Endothelial cell (in vitro differentiated cells): ENCODE results near the gene SH3GL3. TPM values are rescaled to one million over a fixed set of nuclear protein-coding genes. Genes with fewer than 3 reads are reported as not detected.

ENCODE experiments used
- DNase-seq: peaks from one replicate; pipeline ENCODE4 v3.0.0; 2021; ENCODE audit warnings: low spot score
- H3K27ac Mint-ChIP-seq: one replicate; pipeline ENCODE4 v1.8.0; 2021; ENCODE audit warnings: mixed read lengths, inconsistent platforms; ENCODE audit not compliant: unreplicated experiment
- H3K27me3 Mint-ChIP-seq: one replicate; pipeline ENCODE4 v1.8.0; 2021; ENCODE audit warnings: mild to moderate bottlenecking, moderate library complexity, mixed read lengths, inconsistent platforms; ENCODE audit not compliant: unreplicated experiment
- H3K36me3 Mint-ChIP-seq: one replicate; pipeline ENCODE4 v1.8.0; 2021; ENCODE audit warnings: mild to moderate bottlenecking, low read depth, mixed read lengths, inconsistent platforms; ENCODE audit not compliant: unreplicated experiment
- H3K4me1 Mint-ChIP-seq: one replicate; pipeline ENCODE4 v1.8.0; 2021; ENCODE audit warnings: mild to moderate bottlenecking, mixed read lengths, inconsistent platforms; ENCODE audit not compliant: unreplicated experiment
- H3K4me3 Mint-ChIP-seq: one replicate; pipeline ENCODE4 v1.8.0; 2021; ENCODE audit warnings: mild to moderate bottlenecking, mixed read lengths, inconsistent platforms; ENCODE audit not compliant: unreplicated experiment
- H3K9me3 Mint-ChIP-seq: one replicate; pipeline ENCODE4 v1.8.0; 2021; ENCODE audit warnings: mixed read lengths, inconsistent platforms; ENCODE audit not compliant: unreplicated experiment
- CTCF ChIP-seq: fragments of 200-600 bp; sonication (generic); IDR thresholded peaks from one replicate; pipeline ENCODE4 v1.5.0; 2021; ENCODE audit warnings: antibody characterized with exemption; ENCODE audit not compliant: unreplicated experiment
- total RNA-seq: library from RNA; stranded (reverse); fragmentation: NEBNext Ultra II Directional; extraction: Animal tissue kit (Norgen Biotek cat#: 25700); gene quantifications from one replicate; pipeline ENCODE4 v1.2.1, GENCODE V29; 2021; ENCODE audit not compliant: unreplicated experiment

SH3GL3 gene
- total RNA-seq, 1 donor from 2014 or later, result 9.4 TPM

GRCh38 chr15:83431521-83431920, 15.6 kb upstream of the SH3GL3 start:
- Mint-ChIP-seq H3K9me3 (no peaks in the 10 kb centered on the region), H3K27ac (no peak overlapping the region), H3K36me3 (no peaks in the 10 kb centered on the region), H3K4me1 (peaks cover 4% of the 10 kb centered on the region), H3K4me3 (no peak overlapping the region), H3K27me3 (no peaks in the 10 kb centered on the region)
- no peak for DNase-seq
- no peak for TF ChIP-seq CTCF

- Mint-ChIP-seq H3K4me3 (no peak overlapping the region), H3K9me3 (no peaks in the 10 kb centered on the region), H3K27ac (no peak overlapping the region), H3K36me3 (no peaks in the 10 kb centered on the region), H3K4me1 (peaks cover 8% of the 10 kb centered on the region), H3K27me3 (no peaks in the 10 kb centered on the region)
- no peak for TF ChIP-seq CTCF
- no peak for DNase-seq
Observed at GRCh38 chr15:83435202-83435601, 11.9 kb upstream of the SH3GL3 start.

GRCh38 chr15:83435782-83436181, 11.4 kb upstream of the SH3GL3 start:
- no peak for TF ChIP-seq CTCF
- H3K4me1 Mint-ChIP-seq, result peaks cover 8% of the 10 kb centered on the region
- no peaks in the 10 kb centered on the region for H3K27me3 Mint-ChIP-seq
- H3K4me3 Mint-ChIP-seq, result no peak overlapping the region
- no peaks in the 10 kb centered on the region for H3K9me3 Mint-ChIP-seq
- no peak for DNase-seq
- H3K27ac Mint-ChIP-seq, result no peak overlapping the region
- no peaks in the 10 kb centered on the region for H3K36me3 Mint-ChIP-seq

GRCh38 chr15:83436513-83437158, 10.5 kb upstream of the SH3GL3 start:
- no peaks in the 10 kb centered on the region for H3K36me3 Mint-ChIP-seq
- H3K4me3 Mint-ChIP-seq, result no peak overlapping the region
- no peak for DNase-seq
- H3K9me3 Mint-ChIP-seq, result no peaks in the 10 kb centered on the region
- peak; percentile 43 for TF ChIP-seq CTCF
- no peak overlapping the region for H3K27ac Mint-ChIP-seq
- H3K4me1 Mint-ChIP-seq, result peaks cover 5% of the 10 kb centered on the region
- no peaks in the 10 kb centered on the region for H3K27me3 Mint-ChIP-seq

- no peaks in the 10 kb centered on the region for H3K9me3 Mint-ChIP-seq
- no peaks in the 10 kb centered on the region for H3K36me3 Mint-ChIP-seq
- H3K27me3 Mint-ChIP-seq, result peaks cover 7% of the 10 kb centered on the region
- no peak overlapping the region for H3K4me3 Mint-ChIP-seq
- TF ChIP-seq CTCF, result no peak
- H3K4me1 Mint-ChIP-seq, result peaks cover 8% of the 10 kb centered on the region
- no peak overlapping the region for H3K27ac Mint-ChIP-seq
- no peak for DNase-seq
Observed at GRCh38 chr15:83443076-83443847, 3.9 kb upstream of the SH3GL3 start.
